Left forelimb (tissue), 1 donor: ENCODE data around the gene WBP1.

Experiments
- DNase-seq: peaks from one replicate; pipeline ENCODE4 v3.0.0-alpha.2; 2018; ENCODE audit warnings: low spot score

The WBP1 gene

GRCh38 chr2:74502720-74503505 lies 44.7 kb downstream of the WBP1 start:
- no peak for DNase-seq

GRCh38 chr2:74503506-74504475 lies 45.6 kb downstream of the WBP1 start:
- DNase-seq, result no peak

GRCh38 chr2:74504591-74504990 lies 46.4 kb downstream of the WBP1 start:
- DNase-seq, result no peak

- DNase-seq, result no peak
Measured at GRCh38 chr2:74505448-74506246, 47.4 kb downstream of the WBP1 start.

GRCh38 chr2:74507145-74507925 lies 49.1 kb downstream of the WBP1 start, which contains the start of gene PCGF1:
PCGF1 (minus strand) TSS chr2:74507695; CDS start chr2:74507668, 27 bp downstream.
- DNase-seq, result peak; percentile 99

GRCh38 chr2:74507926-74508520 lies 49.8 kb downstream of the WBP1 start:
- no peak for DNase-seq

- no peak for DNase-seq
Measured at GRCh38 chr2:74510272-74510671, 52.0 kb downstream of the WBP1 start.
